ENCODE results near the gene PTPRU.
A peak's percentile ranks its signal among the peaks of the same experiment; 100 is the strongest.
"Not testable (repeated sequence)": the region's sequence is repeated elsewhere in the genome, so short reads cannot be mapped to it uniquely, and the experiment has no call there.

The PTPRU gene

DNA sequence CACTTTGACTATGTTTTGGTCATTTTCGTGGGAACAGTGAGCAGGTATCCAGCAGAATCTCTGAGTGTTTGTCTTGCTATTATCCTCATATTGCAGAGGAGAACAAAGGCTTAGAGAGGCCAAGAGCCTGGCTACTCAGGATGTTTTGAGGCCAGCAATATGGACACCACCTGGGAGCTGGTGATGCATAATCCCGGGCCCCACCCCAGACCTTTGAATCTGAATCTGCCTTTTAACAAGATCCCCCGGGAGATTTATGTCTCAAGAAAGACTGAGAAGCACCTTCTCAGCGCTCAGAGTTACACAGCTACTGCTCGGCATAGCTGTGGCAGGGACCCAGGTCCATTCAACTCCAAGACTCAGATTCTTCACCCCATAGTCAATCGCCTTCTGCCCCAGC is 72.8 kb downstream of the PTPRU start:
- peak in 2 of 10 donors; percentile 22 to 34 for DNase-seq
- intact Hi-C loops (cut with DNase I) = no loop called here

DNA sequence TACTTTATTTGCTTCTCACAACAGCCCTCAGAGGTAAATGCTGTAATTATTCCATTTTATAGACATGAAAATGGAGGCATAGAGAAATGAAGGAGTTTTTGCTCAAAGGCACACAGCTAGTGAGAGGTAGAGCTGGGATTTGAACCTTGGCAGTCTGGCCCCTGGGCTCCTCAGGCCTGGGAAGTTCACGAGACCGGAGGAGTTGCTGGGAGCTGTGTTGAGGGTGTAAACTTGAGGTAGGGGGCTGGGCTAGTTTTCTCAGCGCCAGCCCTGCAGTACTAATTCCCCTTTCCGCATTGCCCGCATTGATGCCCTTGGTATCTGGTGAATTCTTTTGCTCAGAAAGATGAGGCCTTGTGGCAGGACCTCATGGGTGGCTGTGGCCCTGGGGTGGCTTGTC is 73.3 kb downstream of the PTPRU start:
- peak in 2 of 10 donors; percentile 50 to 55 for DNase-seq
- intact Hi-C loops (cut with DNase I) = no loop called here

DNA sequence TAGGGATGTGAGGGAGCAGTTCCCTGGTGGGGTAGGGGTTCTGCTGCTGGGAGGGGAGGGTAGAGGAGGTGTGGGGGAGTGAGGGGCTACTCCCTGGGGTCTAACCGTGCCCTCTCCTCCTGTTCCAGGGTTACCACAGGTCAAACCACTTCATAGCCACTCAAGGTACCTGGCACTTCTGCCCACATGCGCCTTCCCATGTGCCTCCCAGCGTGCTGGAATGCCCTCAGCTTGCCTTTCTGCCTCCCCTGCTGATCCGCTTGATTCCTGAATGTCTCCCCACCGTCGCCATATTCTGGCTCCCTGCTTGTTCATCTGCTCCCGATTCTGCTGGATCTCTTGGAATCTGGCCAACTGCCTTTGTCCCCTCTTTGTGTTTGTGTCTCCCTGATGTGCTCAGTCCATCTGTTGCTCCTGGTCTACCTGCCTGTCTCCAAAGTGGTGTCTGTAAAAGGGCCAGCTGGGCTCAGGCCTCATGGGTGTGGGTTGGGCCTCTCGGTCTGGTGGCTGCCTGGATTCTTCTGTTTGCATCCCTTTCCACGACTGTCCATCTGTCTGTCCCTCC is 74.4 kb downstream of the PTPRU start:
- intact Hi-C loops (cut with DNase I) = no loop called here
- DNase-seq = peak in 2 of 10 donors; percentile 43 to 59

DNA sequence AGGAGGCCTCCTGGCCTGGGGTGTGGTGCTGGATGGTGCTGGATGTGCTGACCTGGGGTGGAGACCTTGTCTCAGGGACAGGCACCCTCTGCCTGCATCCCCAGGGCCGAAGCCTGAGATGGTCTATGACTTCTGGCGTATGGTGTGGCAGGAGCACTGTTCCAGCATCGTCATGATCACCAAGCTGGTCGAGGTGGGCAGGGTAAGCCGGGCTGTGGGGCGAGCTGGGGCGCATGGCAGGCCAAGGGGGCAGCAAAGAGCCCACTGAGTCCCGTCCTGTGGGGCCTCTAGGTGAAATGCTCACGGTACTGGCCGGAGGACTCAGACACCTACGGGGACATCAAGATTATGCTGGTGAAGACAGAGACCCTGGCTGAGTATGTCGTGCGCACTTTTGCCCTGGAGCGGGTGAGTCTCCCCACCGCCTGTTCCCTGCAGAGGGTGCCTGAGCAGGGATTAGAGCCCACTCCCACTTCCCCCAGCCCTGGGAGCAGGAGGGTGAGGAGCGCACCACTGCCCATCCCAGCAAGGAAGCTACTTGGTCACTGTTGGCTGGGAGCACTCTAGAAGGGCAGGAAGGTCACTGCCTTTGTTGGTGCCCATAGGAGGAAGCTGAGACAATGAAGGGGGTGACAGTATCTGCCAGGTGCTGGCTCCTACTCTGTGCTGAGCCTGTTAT is 75.2 kb downstream of the PTPRU start:
- DNase-seq = peak in 2 of 10 donors; percentile 64 to 65
- intact Hi-C loops (cut with DNase I) = no loop called here

- intact Hi-C loops (cut with DNase I) = no loop called here
- peak in 2 of 10 donors; percentile 75 to 78 for DNase-seq
These were observed 76.4 kb downstream of the PTPRU start for GRCh38 chr1:29312469-29313461.

- peak in 1 of 10 donors; percentile 9 for DNase-seq
- intact Hi-C loops (cut with DNase I) = not testable (repeated sequence)
These were observed 78.4 kb downstream of the PTPRU start for GRCh38 chr1:29314685-29315084.

DNA sequence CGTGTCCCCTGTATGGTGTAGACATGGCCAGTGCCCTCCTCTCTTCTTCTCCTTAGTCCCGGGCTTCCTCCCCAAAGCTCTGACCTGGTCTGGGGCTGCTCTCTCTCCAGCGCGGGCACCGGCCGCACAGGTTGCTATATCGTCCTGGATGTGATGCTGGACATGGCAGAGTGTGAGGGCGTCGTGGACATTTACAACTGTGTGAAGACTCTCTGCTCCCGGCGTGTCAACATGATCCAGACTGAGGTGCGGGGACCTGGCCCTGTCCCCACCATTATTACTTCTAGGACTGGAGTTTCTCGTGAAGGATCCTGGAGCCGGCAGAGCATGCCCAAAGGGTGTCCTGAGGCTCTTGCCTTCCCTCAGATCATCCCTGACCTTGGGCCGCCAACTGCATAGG is 78.9 kb downstream of the PTPRU start:
- intact Hi-C loops (cut with DNase I) = no loop called here
- peak in 2 of 10 donors; percentile 41 to 61 for DNase-seq

DNA sequence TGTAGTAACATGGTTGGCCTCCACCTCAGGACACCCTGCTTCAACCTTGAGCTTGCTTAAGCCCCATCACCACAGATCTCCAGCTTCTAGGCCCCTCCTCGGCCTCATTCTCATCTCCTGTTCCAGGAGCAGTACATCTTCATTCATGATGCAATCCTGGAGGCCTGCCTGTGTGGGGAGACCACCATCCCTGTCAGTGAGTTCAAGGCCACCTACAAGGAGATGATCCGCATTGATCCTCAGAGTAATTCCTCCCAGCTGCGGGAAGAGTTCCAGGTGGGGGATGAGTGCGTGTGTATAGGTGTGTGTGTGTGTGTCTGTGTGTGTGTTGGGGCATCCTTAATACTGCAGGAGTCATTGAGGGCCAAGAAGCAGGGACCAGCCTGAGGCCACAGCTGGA is 79.6 kb downstream of the PTPRU start:
- peak in 1 of 10 donors; percentile 14 for DNase-seq
- intact Hi-C loops (cut with DNase I) = no loop called here

DNA sequence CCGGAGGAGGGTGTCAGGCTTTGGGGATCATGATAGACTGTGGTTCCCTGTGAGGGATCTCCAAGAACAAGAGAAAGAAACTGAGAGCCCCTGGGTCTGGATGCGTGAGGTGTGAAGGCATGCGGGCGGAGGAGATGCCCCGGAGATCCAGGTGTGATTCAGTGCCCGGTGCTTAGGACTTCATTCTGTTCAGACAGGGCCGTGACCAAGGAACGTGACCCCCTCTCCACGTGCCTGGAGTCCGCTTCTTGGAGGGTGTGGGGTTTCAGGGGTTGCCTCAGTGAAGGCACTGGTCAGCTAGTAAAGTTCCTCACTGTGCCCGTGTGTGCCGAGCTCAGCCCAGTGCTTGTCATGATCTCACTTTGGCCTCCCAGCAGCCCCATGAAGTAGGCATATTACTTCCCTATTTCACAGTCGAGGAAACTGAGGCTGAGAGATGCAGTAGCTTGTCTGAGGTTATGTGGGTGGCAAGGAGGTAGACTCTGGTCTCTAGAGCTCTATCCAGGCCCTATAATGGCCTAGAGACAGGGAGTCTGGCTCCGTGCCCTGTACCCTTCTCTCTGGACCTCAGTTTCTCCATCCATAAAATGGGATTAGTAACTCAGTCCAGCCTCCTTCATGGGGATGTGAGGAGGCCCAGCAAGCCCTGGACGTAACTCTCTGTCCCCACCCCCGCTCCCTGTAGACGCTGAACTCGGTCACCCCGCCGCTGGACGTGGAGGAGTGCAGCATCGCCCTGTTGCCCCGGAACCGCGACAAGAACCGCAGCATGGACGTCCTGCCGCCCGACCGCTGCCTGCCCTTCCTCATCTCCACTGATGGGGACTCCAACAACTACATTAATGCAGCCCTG is 81.0 kb downstream of the PTPRU start:
- peak in 2 of 10 donors; percentile 30 to 84 for DNase-seq
- intact Hi-C loops (cut with DNase I) = no loop called here

DNA sequence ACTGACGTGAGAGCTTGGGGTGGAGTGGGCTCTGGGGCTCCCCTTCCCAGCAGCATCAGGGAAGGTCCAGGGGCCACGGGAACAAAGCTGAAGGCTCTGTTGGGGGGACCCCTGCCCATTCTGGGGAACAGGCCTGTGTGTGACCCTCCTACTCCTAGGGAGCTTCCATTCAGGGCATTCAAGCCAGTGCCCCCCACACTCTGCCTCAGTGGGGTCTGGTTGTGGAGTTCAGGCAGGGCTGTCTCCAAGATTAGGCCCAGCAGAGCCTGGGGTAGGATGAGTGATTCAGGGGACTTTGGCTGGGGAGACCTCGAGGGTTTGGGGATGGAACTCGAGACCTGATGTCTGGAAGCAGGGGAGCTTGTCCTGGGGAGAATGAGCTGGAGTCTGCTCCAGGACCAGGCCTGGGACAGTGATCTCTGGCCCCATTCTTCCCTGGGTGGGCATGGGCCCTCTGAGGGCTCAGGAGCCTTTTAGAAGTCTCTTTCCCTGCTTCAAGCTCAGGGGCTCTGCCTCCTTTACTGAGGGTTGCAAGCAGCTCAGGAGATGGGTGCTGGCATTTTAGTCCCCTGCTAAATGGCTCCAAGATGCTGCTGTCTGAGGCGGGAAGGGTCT is 81.7 kb downstream of the PTPRU start:
- peak in 2 of 10 donors; percentile 12 to 76 for DNase-seq
- intact Hi-C loops (cut with DNase I) = no loop called here

GRCh38 chr1:29318724-29319123 is 82.4 kb downstream of the PTPRU start:
- DNase-seq = peak in 2 of 10 donors; percentile 23 to 25
- intact Hi-C loops (cut with DNase I) = no loop called here

DNA sequence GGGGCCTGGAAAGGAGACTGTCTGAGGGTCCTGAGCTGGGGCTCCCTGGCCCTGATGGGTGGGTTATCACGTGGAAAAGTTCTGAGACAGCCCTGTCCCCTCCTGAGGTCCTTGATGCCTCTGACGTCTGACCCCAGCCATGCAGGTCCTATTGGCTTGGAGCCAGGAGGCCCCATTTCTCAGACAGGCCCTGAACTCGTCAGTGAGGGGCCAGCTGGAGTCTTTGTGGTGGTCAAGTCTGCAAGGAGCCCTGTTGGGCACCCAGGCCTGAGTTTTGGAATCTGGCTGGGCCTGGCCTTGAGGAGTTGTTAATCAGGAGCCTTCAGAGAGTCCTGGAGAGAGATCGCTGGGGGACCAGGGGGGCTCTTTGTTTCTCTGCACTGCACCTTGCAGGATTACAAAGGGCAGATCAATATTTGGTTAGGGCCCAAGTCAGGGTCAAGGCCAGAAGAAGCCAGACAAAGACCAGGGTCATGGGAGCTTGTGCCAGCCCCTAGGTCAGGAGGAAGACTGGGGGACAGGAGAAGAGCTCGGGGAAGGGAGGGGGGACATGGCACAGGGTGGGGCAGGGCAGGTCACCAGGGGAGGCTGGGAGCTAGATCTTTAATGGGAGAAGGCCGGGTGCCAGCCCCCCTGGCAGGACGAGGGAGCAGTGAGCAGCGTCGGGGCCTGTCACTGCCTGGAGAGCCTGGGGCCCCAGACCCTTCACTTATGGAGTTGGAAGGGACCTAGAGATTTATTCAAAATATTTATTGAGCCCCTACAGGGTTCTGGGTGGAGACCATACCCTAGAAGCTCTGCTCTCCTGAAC is 83.2 kb downstream of the PTPRU start:
- intact Hi-C loops (cut with DNase I) = no loop called here

DNA sequence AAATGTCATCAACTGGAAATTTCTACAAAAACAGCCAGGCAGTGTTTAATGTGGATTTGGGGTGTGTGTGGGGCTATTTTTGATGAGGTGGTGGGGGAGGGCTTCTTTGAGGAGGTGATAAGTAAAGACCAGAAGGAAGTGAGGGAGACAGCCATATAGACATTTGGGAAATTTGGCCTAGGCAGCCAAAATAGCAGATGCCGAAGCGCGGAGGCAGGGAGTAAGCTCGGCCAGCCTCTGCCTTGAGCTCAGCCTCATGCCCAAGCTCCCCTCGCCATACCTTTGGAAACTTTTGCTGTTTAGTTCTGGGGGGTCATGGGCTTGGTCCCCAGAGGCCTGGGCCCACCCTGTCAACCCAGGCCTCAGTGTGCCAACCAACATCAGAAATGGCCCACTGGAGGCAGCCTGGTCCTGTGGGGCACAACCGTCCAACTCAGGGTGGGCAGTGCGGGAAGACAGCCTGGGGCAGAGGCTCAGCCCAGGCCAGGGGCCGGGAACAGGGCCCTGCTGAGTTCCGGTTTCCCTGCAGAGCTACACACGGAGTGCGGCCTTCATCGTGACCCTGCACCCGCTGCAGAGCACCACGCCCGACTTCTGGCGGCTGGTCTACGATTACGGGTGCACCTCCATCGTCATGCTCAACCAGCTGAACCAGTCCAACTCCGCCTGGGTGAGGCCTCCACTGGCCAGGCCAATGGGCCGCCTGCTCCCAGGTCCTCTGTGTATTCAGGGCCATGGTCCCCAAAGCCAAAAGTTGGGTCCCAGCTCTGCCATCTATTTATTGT is 84.0 kb downstream of the PTPRU start:
- DNase-seq = peak in 2 of 10 donors; percentile 70 to 71
- intact Hi-C loops (cut with DNase I) = no loop called here

More for the DNA sequence above, 83.2 kb downstream of the PTPRU start:
- peak in 2 of 10 donors; percentile 62 to 65 for DNase-seq

DNA sequence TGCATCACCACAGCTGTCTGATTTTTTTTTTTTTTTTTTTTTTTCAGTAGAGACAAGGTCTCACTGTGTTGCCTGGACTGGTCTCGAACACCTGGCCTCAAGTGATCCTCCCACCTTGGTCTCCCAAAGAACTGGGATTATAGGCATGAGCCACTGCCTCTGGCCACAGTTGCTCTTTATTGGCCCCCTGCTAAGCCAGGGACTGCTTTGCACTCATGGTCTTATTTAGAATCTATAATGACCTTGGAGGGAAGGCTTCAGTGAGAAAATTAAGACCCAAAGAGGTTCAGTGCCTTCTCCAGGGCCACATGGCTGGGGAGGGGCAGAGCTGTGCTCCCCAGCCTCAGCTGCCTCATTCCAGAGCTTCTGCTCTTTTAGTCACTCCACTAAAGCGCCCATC is 84.9 kb downstream of the PTPRU start:
- intact Hi-C loops (cut with DNase I) = no loop called here
- peak in 1 of 10 donors; percentile 5 for DNase-seq

DNA sequence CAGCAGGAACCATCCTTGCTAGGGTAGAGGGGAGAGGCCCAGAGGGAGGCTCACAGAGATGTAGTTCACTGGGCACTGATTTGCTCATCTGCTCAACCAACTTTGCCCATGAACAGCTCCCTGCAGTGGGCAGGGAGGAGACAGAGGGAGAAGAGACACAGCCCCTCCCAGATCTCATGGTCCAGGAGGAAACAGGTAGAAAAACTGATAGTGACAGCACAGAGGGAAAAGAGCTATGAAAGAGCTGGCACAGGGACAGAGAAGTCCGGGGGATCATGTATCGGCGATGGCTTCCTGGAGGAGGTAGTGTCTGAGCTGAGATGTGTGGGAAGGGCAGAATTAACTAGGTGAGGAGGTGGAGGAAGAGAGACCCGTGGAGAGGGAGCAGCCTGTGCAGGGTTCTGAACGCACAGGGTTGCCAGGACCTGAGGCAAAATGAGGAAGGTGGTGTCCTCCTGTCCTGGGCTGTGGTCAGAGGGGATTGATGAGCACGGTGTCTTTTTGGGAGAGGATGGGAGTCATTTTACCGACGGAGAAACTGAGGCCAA is 85.9 kb downstream of the PTPRU start:
- intact Hi-C loops (cut with DNase I) = no loop called here
- DNase-seq = peak in 2 of 10 donors; percentile 54 to 70

GRCh38 chr1:29322861-29323585 is 86.7 kb downstream of the PTPRU start:
- DNase-seq = peak in 2 of 10 donors; percentile 77 to 80
- intact Hi-C loops (cut with DNase I) = no loop called here

DNA sequence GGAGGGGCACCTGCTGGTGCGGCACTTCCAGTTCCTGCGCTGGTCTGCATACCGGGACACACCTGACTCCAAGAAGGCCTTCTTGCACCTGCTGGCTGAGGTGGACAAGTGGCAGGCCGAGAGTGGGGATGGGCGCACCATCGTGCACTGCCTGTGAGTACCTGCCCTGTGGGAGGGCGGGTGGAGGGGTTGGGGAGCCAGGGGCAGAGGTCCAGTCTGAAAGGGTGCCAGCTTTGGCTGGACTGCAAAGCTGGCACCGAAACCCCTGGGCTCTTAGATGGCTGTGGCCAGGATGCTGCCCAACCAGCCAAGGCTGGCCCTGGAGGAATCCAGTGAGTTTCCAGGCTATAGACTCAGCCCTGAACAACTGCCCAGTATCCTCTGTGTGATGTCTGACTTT is 87.3 kb downstream of the PTPRU start:
- DNase-seq = peak in 2 of 10 donors; percentile 77 to 82
- intact Hi-C loops (cut with DNase I) = no loop called here
